Spleen (tissue), 11 donors: ENCODE measurements around the gene HGD. TPM values are rescaled to one million over a fixed set of nuclear protein-coding genes. Genes with fewer than 3 reads are reported as not detected.
A peak's percentile ranks its signal among the peaks of the same experiment; 100 is the strongest.
"Not testable (repeated sequence)": the region's sequence is repeated elsewhere in the genome, so short reads cannot be mapped to it uniquely, and the experiment has no call there.

Experiments
- DNase-seq: peaks from one replicate; pipeline ENCODE4 v3.0.0-alpha.2; 2020
- H3K27ac ChIP-seq, 8 donors: fragments of 200-600 bp; sonication (generic) in 7 of 8; 1 replicate in 4 of 8; 2 replicates in 4 of 8; pipeline versions ENCODE4 v1.5.0 to v1.8.0; 2016 to 2021; ENCODE audit warnings: inconsistent platforms in 4 of 8, mild to moderate bottlenecking in 4 of 8, moderate library complexity in 1 of 8
- H3K27me3 ChIP-seq, 7 donors: fragments of 200-600 bp; sonication (generic) in 6 of 7; replicated peaks in 1 of 7; 1 replicate in 4 of 7; 2 replicates in 3 of 7; pipeline versions ENCODE4 v1.5.0 to v1.8.0; 2016 to 2021; ENCODE audit warnings: inconsistent platforms in 3 of 7, mild to moderate bottlenecking in 1 of 7
- H3K36me3 ChIP-seq, 6 donors: fragments of 200-600 bp; sonication (generic) in 5 of 6; 1 replicate in 4 of 6; 2 replicates in 2 of 6; pipeline versions ENCODE4 v1.5.0 to v1.8.0; 2016 to 2021; ENCODE audit warnings: inconsistent platforms in 2 of 6
- H3K4me1 ChIP-seq, 6 donors: fragments of 200-600 bp; sonication (generic) in 5 of 6; 1 replicate in 3 of 6; 2 replicates in 3 of 6; pipeline versions ENCODE4 v1.5.0 to v1.8.0; 2016 to 2021; ENCODE audit warnings: inconsistent platforms in 3 of 6
- H3K4me3 ChIP-seq, 8 donors: fragments of 200-600 bp; sonication (generic) in 7 of 8; 1 replicate in 4 of 8; 2 replicates in 4 of 8; pipeline versions ENCODE4 v1.5.0 to v1.8.0; 2016 to 2021; ENCODE audit warnings: inconsistent platforms in 4 of 8, mild to moderate bottlenecking in 4 of 8, moderate library complexity in 2 of 8
- H3K9me3 ChIP-seq, 8 donors: fragments of 200-600 bp; sonication (generic) in 7 of 8; 1 replicate in 4 of 8; 2 replicates in 4 of 8; pipeline versions ENCODE4 v1.5.0 to v1.8.0; 2016 to 2021; ENCODE audit warnings: inconsistent platforms in 4 of 8
- CTCF ChIP-seq, 11 experiments: fragments of 200-600 bp in 7 of 11; fragments of 450-650 bp in 4 of 11; sonication (generic) in 4 of 11; IDR thresholded peaks in 8 of 11; conservative IDR thresholded peaks in 3 of 11; 1 replicate in 7 of 11; 2 replicates in 4 of 11; pipeline versions ENCODE4 v1.4.0 to v1.8.0; 2016 to 2021; ENCODE audit warnings: antibody characterized with exemption in 11 of 11, inconsistent platforms in 4 of 11, mild to moderate bottlenecking in 1 of 11
- POLR2A ChIP-seq, 3 donors: fragments of 450-650 bp; IDR thresholded peaks; one replicate each; pipeline ENCODE4 v1.5.1; 2017; ENCODE audit warnings: antibody characterized with exemption in 3 of 3, mild to moderate bottlenecking in 1 of 3
- POLR2AphosphoS5 ChIP-seq, 3 donors: sonication (generic); formaldehyde crosslinking; IDR thresholded peaks; one replicate each; pipeline ENCODE4 v1.5.1; 2017; ENCODE audit warnings: antibody characterized with exemption in 3 of 3
- WGBS, 5 donors: extraction: QIAGEN DNeasy Blood & Tissue Kit in 3 of 5; methylation state at CpG; one replicate each; pipeline versions ENCODE4 v1.1.5 to v1.1.7; 2013 to 2018; 5-methylcytosine and 5-hydroxymethylcytosine counted together
- intact Hi-C: fragments of 100-400 bp; cut with DNase I; formaldehyde crosslinking; loops from one replicate; pipeline ENCODE4 v1.15.0; 2023; ENCODE audit warnings: low total_unique reads
- polyA plus RNA-seq, 3 donors: library from polyadenylated mRNA; stranded (reverse); fragments of 200-250 nt; gene quantifications; one replicate each; pipeline ENCODE4 v1.2.1, GENCODE V29; 2013
- total RNA-seq, 7 donors: library from RNA; depleted of rRNA in 3 of 7; stranded (reverse); fragments of >200 nt in 3 of 7; fragmentation: NEBNext Ultra II Directional in 4 of 7; extraction: Animal tissue kit (Norgen Biotek cat#: 25700) in 4 of 7; gene quantifications; one replicate each; pipeline versions ENCODE4 v1.1.0 to v1.2.1, GENCODE V29; 2016 to 2021
- donor health status: healthy with polysubstance abuse.
- donor health status: DM: no; HTN: no; CAD: no; lungs with moderate emphysema.
- donor health status: DM: no; HTN: no; CAD: no.
- donor health status: Bipolar disorder and iron deficiency.
- donor health status: healthy.
- donor health status: DM: no; HTN: no; CAD: no.
- donor health status: DM: yes; HTN: yes; CAD: no.

HGD gene
- total and polyA plus RNA-seq, 10 donors: 0.17 to 2.8 (median 0.83) TPM; not detected in 1

GRCh38 chr3:120681018-120681417 is 1.0 kb downstream of the HGD start:
- Histone ChIP-seq H3K27me3 (no peaks in the 10 kb centered on the region), H3K9me3 (peaks cover 0 to 6% (median 0%) of the 10 kb centered on the region in 8 donors), H3K4me3 (no peak overlapping the region), H3K4me1 (peaks cover 6 to 22% (median 13%) of the 10 kb centered on the region in 6 donors), H3K36me3 (no peaks in the 10 kb centered on the region), H3K27ac (no peak overlapping the region)
- TF ChIP-seq POLR2A (IDR thresholded peaks at IDR 0.05): no peak
- TF ChIP-seq CTCF (IDR thresholded peaks at IDR 0.05 in 8 of 11, conservative IDR thresholded peaks at IDR 0.05 in 3 of 11): no peak
- TF ChIP-seq POLR2AphosphoS5 (IDR thresholded peaks at IDR 0.05): no peak
- DNase-seq: no peak
- intact Hi-C loops: no loop called here
- 48 to 100% (median 98%) methylated on average over 2 of the region's 2 CpGs for WGBS, 5 donors

- no peaks in the 10 kb centered on the region for H3K27me3 ChIP-seq
- intact Hi-C loops: no loop called here
- H3K4me3 ChIP-seq: no peak overlapping the region
- peaks cover 0 to 6% (median 0%) of the 10 kb centered on the region in 8 donors for H3K9me3 ChIP-seq
- 92 to 97% (median 96%) methylated on average over 3 of the region's 3 CpGs for WGBS, 5 donors
- no peak for TF ChIP-seq CTCF (IDR thresholded peaks at IDR 0.05 in 8 of 11, conservative IDR thresholded peaks at IDR 0.05 in 3 of 11)
- no peak for TF ChIP-seq POLR2A (IDR thresholded peaks at IDR 0.05)
- no peak for TF ChIP-seq POLR2AphosphoS5 (IDR thresholded peaks at IDR 0.05)
- no peak overlapping the region for H3K27ac ChIP-seq
- H3K4me1 ChIP-seq: peaks cover 6 to 22% (median 13%) of the 10 kb centered on the region in 6 donors
- DNase-seq: no peak
- no peaks in the 10 kb centered on the region for H3K36me3 ChIP-seq
Measured at GRCh38 chr3:120680193-120680894, 1.7 kb downstream of the HGD start.

GRCh38 chr3:120678984-120679383 is 3.1 kb downstream of the HGD start:
- DNase-seq: no peak
- WGBS, 5 donors: 47 to 59% (median 54%) methylated on average over 3 of the region's 3 CpGs
- intact Hi-C loops: no loop called here
- H3K4me1 ChIP-seq: peaks cover 6 to 22% (median 13%) of the 10 kb centered on the region in 6 donors
- no peak overlapping the region for H3K4me3 ChIP-seq
- no peak for TF ChIP-seq CTCF (IDR thresholded peaks at IDR 0.05 in 8 of 11, conservative IDR thresholded peaks at IDR 0.05 in 3 of 11)
- TF ChIP-seq POLR2AphosphoS5 (IDR thresholded peaks at IDR 0.05): no peak
- no peak for TF ChIP-seq POLR2A (IDR thresholded peaks at IDR 0.05)
- H3K27ac ChIP-seq: peak overlapping the region; percentile 22 to 76 (median 59)
- H3K36me3 ChIP-seq: no peaks in the 10 kb centered on the region
- no peaks in the 10 kb centered on the region for H3K27me3 ChIP-seq
- peaks cover 0 to 6% (median 0%) of the 10 kb centered on the region in 8 donors for H3K9me3 ChIP-seq

GRCh38 chr3:120678331-120678947 is 3.6 kb downstream of the HGD start:
- 4 to 9% (median 7%) methylated on average over 6 of the region's 6 CpGs for WGBS, 5 donors
- no peaks in the 10 kb centered on the region for H3K36me3 ChIP-seq
- no peaks in the 10 kb centered on the region for H3K27me3 ChIP-seq
- intact Hi-C loops: no loop called here
- TF ChIP-seq CTCF (IDR thresholded peaks at IDR 0.05 in 8 of 11, conservative IDR thresholded peaks at IDR 0.05 in 3 of 11) (no peak), POLR2A (IDR thresholded peaks at IDR 0.05) (peak in 1 of 3 donors; percentile 32), POLR2AphosphoS5 (IDR thresholded peaks at IDR 0.05) (peak in 1 of 3 donors; percentile 70)
- peaks cover 6 to 22% (median 13%) of the 10 kb centered on the region in 6 donors for H3K4me1 ChIP-seq
- H3K4me3 ChIP-seq: no peak overlapping the region
- DNase-seq: no peak
- H3K9me3 ChIP-seq: peaks cover 0 to 6% (median 0%) of the 10 kb centered on the region in 8 donors
- H3K27ac ChIP-seq: peak overlapping the region; percentile 36 to 76 (median 59)

DNA sequence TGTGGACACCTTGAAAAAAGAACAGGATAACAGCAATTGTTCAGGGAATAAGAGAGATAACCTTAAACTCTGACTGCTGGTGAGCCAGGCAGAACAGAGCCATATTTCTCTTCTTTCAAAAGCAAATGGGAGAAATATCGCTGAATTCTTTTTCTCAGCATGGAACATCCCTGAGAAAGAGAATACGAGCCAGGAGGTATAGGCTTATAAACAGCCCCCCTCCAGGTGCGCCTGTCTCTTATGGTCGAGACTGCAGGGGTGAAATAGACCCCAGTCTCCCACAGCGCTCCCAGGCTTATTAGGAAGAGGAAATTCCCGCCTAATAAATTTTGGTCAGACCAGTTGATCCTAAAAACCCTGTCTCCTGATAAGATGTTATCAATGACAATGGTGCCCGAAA is 4.8 kb downstream of the HGD start:
- H3K27ac ChIP-seq, H3K27me3 ChIP-seq, H3K36me3 ChIP-seq, intact Hi-C loops, H3K9me3 ChIP-seq, DNase-seq, H3K4me3 ChIP-seq: not testable (repeated sequence)
- peaks cover 6 to 22% (median 13%) of the 10 kb centered on the region in 6 donors for H3K4me1 ChIP-seq
- 89 to 96% (median 94%) methylated on average over 7 of the region's 7 CpGs for WGBS, 5 donors
